CD4-positive, alpha-beta T cell treated with Interleukin-17A for 4 hours (primary cell): ENCODE data around the gene DMBX1.

Experiments
- DNase-seq: peaks from one replicate; pipeline ENCODE4 v3.0.0-alpha.2; 2020; ENCODE audit warnings: mixed read lengths

The DMBX1 gene

DNA sequence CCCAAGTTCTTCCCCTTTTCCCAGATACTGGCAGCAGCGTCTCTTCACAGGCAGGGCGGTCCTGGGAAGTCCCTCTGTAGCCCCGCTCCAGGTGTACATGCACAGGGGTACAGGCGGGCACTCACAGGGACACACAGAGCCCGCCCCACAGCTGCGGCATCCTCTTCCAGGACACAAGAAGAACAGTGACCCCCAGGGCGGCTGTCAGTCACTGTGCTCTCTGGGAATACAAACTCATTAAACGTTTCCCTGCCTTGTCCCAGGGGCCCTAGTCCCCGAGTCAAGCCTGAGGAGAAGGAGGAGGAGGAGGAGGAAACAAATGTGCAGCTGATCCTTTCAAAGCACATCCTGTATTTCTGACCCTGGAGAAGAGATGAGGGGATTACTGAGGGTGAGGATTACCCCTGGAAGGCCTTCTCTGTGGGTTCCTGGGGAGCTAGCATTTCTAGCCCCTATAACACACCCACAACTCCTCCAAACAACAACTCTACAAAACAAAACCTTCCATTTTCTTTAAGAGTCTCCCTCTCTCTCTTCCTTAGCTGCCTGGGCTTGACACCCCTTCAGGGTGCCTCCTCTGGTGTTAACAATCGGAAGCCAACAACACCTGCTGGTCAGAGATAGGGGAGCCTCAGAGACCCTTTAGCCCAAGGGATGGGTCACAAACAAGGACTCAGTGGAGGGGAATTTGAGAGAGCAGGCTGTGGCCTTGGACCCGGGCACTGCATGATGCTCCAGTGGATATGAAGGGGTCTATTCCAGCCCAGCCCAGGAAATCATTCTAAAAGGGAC, 28.4 kb upstream of the DMBX1 start:
- DNase-seq: no peak

GRCh38 chr1:46461809-46462448, 27.7 kb upstream of the DMBX1 start:
- DNase-seq: no peak

DNA sequence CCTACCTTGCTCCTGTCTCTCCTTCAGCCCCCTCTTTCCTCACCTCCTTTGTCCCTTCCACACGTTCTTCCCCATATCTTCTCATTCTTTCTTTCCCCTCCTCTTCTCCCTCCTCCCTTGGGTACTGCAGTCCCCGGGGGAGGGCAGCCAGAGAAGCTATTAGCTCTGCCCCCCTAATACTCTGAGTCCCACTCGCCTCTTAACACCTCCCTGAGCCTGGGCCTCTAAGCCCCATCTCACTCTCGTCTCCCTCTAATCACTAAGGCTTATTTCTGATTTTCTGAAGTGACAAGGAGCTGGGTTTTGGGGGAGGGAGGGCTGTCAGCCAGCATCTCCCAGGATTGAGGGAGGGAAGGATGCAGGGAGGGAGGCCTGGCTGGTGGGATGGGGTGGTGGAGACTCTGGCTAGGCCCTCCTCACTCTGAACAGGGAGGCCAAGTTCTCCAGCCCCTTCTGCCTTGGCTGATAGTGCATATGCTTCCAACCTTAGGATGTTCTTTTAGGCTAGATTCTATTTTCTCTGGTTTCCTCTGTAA, 25.6 kb upstream of the DMBX1 start:
- no peak for DNase-seq

- no peak for DNase-seq
Measured at GRCh38 chr1:46464915-46465314, 24.7 kb upstream of the DMBX1 start.

GRCh38 chr1:46465981-46466476, 23.6 kb upstream of the DMBX1 start:
- no peak for DNase-seq

GRCh38 chr1:46466477-46467182, 23.0 kb upstream of the DMBX1 start:
- peak; percentile 32 for DNase-seq

GRCh38 chr1:46467183-46467504, 22.5 kb upstream of the DMBX1 start:
- DNase-seq: no peak

- no peak for DNase-seq
Measured at GRCh38 chr1:46469881-46470280, 19.8 kb upstream of the DMBX1 start.

- no peak for DNase-seq
Measured at GRCh38 chr1:46471848-46472492, 17.7 kb upstream of the DMBX1 start.

DNA sequence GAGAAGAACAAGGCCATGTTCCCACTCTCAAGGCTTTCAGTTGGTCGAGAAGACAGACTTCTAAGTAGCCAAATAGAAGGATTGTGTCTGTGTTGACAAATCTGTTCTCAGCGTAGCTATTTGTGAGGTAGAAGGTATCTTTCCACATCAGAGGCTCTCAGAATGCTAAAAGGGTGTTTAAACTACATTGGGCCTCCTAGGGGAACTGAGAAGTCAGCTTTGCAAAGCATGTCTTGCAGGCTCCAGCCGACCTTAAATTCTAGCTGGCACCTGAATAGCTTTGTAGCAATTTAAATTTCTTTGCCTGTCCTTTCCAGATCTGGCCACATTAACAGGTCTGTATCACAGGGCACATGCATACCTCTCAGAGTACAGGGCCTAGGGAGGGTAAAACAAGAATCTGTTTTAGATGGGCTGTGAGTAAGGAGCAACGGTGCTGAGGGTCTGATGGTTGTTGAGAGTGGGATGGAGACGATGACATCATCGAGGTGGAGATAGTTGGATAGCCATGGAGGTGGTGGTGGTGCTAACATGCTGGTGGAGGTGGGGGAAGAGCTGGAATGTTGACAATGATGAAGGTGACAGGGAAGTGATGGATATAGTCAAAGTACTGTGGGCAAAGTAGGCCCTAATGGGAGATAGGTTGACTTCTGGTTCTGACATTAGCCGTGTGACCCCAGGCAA, 17.0 kb upstream of the DMBX1 start:
- no peak for DNase-seq

DNA sequence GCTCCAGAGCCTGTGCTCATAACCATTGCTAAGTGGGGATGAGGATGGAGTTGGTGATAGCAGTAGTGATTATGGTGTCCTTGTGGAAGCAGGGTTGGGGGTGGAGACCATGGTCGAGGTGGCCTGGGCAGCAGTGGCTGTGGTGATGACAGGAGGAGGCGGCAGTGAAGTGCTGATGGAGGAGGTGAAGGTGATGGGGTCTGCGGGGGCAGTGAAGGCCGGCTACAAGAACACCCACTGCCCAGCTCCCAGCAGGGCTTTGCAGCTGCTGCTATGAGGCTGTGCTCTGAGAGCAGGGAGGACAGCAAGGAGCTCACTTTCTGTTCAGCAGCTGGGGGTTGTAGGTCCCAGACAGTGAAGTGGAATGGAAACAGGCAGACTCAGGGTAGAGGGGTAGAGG, 15.6 kb upstream of the DMBX1 start:
- no peak for DNase-seq

DNA sequence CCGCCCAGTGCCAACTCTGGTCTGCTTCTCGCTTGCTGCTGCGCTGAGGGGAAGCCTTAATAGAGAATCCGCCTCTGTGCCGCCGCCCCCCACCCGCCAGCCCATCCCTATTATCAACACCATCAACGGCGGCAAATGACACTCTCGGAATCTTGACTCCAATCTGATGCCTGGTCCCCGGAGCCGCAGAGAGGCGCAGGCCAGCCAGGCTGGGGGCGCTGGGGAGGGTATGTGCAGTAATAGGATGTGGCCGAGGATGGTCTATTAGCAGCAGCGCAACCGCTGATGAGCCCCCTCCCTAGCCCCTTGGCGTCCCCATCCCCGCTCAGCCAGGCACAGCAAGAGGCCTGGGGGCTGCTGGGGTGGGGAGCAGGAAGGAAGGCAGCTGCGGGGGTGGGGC, 15.1 kb upstream of the DMBX1 start:
- DNase-seq: no peak

DNA sequence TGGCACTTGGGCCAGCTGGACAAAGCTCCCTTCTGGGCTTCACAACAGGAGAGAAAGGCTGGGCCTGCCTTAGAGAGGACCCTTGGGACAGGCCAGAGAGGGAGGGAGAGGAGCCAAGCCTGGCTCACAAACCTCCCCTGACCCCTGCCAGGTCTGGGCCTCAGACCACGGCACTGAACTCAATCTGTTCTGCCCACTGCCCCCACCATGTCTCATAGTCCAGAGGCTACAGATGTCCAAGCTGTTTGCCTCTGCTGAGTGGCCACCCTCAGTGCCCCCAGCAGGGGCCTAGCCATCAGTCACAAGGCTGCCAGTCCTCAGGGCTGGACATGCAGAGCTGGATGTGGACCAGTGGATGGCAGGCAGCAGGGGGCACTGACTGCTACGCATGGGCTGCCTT, 13.0 kb upstream of the DMBX1 start:
- no peak for DNase-seq

- peak; percentile 75 for DNase-seq
Measured at GRCh38 chr1:46477153-46477929, 12.3 kb upstream of the DMBX1 start.

- DNase-seq: no peak
Measured at GRCh38 chr1:46478721-46479485, 10.7 kb upstream of the DMBX1 start.

DNA sequence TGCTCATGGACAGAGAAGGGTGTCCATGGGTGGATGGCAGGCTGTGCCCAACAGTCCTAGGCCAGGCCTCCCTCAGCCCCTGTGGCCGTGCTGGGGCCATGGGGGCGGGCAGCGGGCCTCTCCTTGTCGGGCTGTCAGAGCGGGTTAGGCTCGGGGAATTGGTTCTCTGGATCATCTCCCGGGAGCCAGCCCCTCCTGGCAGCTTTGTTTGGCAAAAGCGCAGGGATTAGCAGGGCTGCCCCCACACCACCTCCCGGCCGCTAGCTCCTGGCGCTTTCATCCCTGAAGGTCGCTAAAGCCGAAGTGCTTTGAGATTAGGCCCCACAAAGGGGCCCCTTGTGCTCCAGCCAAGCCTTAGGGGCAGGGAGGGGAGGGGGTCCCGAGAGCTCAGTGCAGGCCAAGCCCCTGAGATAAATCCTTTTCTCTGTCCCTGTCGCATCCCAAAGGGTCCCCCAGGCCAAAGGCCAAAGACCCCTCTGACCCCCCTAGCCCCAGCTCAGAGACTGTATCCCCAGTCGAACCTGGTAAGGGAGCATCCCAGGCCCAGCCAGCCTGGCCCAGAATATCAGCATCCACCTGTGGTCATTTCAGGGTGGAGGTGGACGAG, 9.8 kb upstream of the DMBX1 start:
- DNase-seq: no peak

GRCh38 chr1:46480959-46481646, 8.5 kb upstream of the DMBX1 start:
- DNase-seq: no peak

GRCh38 chr1:46481961-46482360, 7.7 kb upstream of the DMBX1 start:
- DNase-seq: no peak

GRCh38 chr1:46483589-46483988, 6.0 kb upstream of the DMBX1 start:
- no peak for DNase-seq
